ENCODE data around the gene MRNIP.

GRCh38 chr5:179802207-179802883 is 56.3 kb downstream of the MRNIP start:
- TF ChIP-seq CTCF (conservative IDR thresholded peaks at IDR 0.05 in 1 of 2, IDR thresholded peaks at IDR 0.05 in 1 of 2; ENCODE audit: extremely low read depth in 1 of 2, insufficient read depth in 1 of 2, low read depth in 1 of 2, low read length in 2 of 2) = no peak
- no peak for TF ChIP-seq EZH2 (IDR thresholded peaks at IDR 0.05; ENCODE audit: borderline replicate concordance, low read length)

Data from mammary epithelial cell (primary cell).